Measurements from ENCODE around the gene SKI. TPM values are rescaled to one million over a fixed set of nuclear protein-coding genes. Genes with fewer than 3 reads are reported as not detected.
A peak's percentile ranks its signal among the peaks of the same experiment; 100 is the strongest.
"Not testable (repeated sequence)": the region's sequence is repeated elsewhere in the genome, so short reads cannot be mapped to it uniquely, and the experiment has no call there.

SKI gene
- total RNA-seq, 1 donor from 2014 or later, result 38.8 TPM

DNA sequence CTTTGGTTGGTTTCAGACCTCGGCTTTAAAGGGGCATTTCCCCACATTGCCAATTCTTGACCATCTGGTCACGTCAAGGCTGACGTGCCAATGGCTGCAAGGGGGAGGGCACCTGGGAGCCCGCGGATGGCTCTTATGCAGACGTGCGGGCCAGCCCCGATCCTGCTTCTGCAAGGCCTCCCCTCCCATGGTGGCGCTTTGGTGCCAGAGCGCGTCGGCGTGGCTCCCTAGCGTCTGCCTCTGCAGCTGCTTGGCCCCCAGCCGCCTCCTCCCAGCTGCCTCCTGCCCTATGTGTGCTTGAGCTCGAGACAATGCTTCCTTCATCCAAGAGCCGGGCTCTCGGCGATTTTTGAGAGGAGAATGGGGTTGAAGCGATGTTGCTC lies 29.1 kb downstream of the SKI start:
- DNase-seq (ENCODE audit: low spot score) (no peak), ATAC-seq (no peak)

DNA sequence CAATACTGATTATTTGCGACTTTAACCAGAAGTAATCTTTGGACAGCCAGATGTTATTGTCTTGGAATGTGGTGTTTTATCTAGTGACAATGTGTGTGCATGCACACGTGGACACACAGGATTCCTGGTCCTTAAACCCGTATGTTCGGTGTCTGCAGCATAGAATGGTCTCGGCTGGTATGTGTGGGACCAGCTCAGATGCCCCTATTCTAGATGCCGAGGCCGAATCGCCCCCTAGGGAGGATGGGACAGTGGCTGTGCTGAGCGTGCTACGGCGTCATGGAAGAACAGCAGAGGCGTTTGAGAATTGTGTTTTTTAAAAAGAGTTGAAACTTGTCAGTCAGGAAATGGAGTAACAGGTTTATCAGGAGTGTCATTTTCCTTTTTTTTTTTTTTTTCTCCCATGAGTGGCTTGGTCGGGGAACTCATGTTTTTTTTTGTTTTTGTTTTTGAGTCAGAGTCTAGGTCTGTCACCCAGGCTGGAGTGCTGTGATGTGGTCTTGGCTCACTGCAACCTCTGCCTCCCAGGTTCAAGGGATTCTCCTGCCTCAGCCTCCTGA lies 30.1 kb downstream of the SKI start:
- DNase-seq (ENCODE audit: low spot score) (no peak), ATAC-seq (no peak)

DNA sequence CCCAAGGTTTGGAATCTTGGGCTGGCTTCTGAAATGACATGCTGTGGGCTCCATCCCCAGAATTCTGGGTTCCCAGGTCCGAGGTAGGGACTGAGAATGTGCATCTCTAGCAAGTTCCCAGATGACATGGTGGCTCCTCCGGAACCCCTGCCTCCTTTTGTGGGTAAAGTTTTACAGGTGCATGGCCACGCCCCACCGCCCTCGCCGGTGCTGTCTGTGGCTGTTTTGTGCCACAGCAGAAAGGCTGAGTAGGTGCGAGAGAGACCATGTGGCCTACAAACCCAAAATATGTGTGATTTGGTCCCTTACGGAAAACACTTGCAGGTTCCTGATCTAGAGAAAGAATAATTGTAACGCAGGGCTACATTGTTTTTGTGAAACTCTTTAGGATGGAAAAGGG lies 30.9 kb downstream of the SKI start:
- ATAC-seq, result no peak
- no peak for DNase-seq (ENCODE audit: low spot score)

GRCh38 chr1:2259668-2260402 lies 31.7 kb downstream of the SKI start:
- DNase-seq (ENCODE audit: low spot score) (no peak), ATAC-seq (no peak)

- ATAC-seq; DNase-seq (ENCODE audit: low spot score): not testable (repeated sequence)
These were observed 32.4 kb downstream of the SKI start for GRCh38 chr1:2260470-2260869.

GRCh38 chr1:2260917-2261316 lies 32.8 kb downstream of the SKI start:
- no peak for ATAC-seq
- DNase-seq (ENCODE audit: low spot score), result no peak

- not testable (repeated sequence) for DNase-seq (ENCODE audit: low spot score); ATAC-seq
These were observed 33.6 kb downstream of the SKI start for GRCh38 chr1:2261476-2262395.

DNA sequence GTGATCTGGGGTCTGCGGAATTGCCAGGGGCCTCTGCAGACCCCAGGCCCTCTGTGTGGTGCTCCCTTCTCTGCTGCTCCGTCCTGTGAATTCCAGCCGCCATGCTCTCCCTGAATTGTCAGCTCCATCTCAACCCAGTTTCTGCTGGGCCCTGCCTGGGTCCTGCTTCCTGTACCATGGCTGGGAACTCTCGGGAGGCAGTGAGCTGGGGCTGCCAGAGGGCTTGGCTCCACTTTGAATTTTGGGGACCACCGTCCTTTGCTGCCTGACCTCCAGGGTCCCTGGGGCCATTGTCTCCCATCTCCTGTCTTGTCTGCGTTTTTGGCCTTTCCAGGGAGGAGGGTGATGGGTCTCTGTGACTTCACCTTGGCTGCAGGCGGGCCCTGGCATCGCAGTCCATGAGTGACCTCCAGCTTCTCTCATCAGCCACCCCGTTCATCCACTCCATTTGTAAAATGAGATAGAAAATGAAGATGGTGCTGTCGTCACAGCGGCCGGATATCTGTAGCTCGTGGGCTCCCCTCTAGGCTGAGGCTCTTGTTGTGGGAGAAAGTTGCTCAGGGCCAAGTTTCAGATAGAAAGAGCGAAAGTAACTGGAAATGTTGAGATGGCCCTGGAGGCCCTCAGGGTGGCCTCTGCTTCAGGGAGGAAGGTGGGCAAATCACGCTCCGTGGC lies 38.3 kb downstream of the SKI start:
- no peak for ATAC-seq
- no peak for DNase-seq (ENCODE audit: low spot score)

DNA sequence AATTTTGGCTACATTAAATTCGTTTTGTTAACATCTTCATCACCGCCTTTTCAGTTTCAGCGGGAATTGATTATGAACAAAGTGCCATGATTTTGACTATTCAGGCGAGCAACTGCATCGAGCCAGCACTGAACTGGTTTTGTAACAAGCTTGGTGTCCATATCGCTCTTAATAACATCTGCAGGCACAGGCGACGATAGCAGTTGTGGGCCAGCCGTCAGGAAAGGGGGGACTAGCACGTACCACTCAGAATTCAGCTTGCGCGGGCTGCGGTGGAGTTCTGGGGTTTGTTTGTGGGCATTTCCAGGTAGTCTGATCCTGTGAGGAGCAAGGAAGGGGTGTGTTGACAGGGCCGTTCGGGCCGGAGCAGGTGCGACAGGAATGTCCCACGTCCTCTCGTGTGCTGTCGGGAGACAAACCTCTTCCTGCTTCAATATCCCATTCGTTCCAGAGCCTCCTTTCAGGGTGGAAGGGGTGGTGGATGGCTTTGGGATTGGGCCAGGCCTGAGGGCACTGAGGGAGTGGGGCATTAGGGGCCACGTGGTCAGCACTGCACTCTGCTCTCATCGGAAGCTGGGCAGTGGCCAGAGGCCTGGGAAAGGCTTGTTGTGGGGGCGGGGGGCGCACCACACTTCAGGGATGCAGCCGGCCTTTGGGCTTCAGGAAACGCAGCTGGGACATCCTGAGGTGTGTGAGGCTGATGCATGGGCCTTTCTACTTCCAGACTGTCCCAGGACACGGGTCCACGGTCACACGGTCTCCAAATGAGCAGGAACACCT lies 39.1 kb downstream of the SKI start:
- ATAC-seq (peak; percentile 13), DNase-seq (ENCODE audit: low spot score) (no peak)

- ATAC-seq (no peak), DNase-seq (ENCODE audit: low spot score) (no peak)
These were observed 39.7 kb downstream of the SKI start for GRCh38 chr1:2267862-2268261.

DNA sequence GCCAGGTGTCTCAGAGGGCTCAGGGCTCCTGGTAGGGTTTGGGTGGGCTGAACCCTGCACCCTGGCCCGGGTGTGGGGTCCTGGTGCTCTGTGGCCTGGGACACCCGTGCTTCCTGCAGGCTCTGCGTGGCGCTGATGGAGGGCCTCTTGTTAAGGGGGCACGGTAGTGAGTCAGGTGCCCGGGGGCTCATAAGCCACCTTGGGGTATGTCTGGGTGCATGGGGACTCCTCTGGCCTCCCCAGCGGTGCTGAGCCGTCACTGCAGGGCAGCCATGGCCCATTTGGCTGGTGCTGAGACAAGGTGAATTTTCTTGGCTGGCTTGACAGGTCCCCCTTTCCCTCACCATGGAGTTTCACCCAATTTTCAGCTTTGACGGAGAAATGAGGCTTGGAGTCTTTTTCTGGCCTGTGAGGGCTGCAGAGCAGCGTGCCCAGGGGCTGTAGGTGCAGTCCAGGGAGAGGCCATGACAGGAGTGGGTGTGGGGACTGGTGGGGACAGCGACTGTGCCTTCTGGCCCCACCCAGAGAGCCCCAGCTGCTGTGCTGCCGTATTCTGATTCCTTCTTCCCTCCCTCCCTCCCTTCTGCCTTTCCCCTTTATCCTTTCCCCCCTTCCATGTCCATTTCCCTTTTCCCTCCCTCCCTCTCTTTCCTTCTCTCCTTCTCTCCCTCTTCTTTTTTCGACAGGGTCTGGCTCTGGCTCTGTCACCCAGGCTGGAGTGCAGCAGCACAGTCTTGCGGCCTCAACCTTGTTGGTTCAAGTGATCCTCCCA lies 40.4 kb downstream of the SKI start:
- no peak for DNase-seq (ENCODE audit: low spot score)
- no peak for ATAC-seq

- DNase-seq (ENCODE audit: low spot score), result no peak
- peak; percentile 19 for ATAC-seq
These were observed 41.2 kb downstream of the SKI start for GRCh38 chr1:2269193-2269921.

DNA sequence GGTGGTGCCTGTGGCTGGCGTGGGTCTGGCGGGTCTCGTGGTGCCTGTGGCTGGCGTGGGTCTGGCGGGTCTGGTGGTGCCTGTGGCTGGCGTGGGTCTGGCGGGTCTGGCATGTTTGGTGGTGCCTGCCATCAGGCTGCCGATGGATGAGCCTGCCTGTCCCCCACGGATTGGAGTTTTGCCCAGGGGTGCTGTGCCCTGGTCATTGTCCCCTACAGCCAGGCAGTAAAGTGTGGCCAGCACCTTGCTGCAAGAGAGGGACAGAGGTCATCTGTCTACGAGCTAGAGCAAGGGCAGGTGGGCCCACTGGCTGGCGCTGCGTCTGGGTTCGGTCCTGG lies 41.8 kb downstream of the SKI start:
- DNase-seq (ENCODE audit: low spot score), result peak; percentile 89
- ATAC-seq, result peak; percentile 71

- peak; percentile 59 for ATAC-seq
- DNase-seq (ENCODE audit: low spot score), result no peak
These were observed 42.4 kb downstream of the SKI start for GRCh38 chr1:2270260-2271100.

GRCh38 chr1:2271211-2271721 lies 43.1 kb downstream of the SKI start:
- ATAC-seq (no peak), DNase-seq (ENCODE audit: low spot score) (no peak)

DNA sequence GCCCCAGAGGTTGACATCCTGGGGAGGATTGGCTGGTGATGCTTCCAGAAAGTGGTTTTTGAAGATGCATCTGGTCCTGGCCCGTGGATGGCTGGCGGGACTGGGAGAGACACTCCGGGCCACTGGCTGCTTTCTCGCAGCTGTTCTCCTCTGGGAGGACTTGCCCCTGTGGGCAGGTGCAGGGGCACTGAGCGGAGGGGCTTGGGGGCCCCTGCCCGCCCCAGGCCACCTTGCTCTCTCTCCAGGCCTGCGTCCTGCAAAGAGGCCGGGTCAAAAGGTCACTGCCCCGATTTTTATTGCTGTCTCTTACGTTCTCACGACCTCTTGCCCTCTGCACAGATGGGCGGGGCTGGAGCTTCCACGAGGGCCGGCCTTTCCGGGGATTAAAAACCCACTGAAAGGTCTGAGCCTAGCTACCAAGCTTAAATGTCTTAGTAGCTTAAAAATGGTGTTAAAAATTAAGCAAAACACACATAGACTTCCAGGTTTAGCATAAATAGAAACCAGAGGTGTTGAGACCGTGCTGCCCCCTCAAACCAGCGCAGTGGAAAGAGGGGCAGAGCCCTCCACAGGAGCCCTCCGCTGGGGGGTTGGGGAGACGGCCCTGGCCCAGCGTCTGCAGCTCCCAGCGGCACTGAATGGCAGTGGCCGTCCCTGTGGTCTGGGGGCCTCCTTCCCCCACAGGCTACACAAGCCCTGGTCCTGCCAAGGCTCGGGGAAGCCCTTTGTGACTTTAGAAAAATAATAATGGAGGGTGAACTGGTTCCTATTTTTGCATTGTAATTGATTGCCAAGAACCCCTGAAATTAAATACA lies 43.9 kb downstream of the SKI start:
- DNase-seq (ENCODE audit: low spot score), result peak; percentile 78

More for the DNA sequence above, 43.9 kb downstream of the SKI start:
- peak; percentile 45 for ATAC-seq

All from left lobe of liver (tissue), 2 donors.